ENCODE measurements around the gene NAPG. TPM values are rescaled to one million over a fixed set of nuclear protein-coding genes. Genes with fewer than 3 reads are reported as not detected.
A peak's percentile ranks its signal among the peaks of the same experiment; 100 is the strongest.
"Not testable (repeated sequence)": the region's sequence is repeated elsewhere in the genome, so short reads cannot be mapped to it uniquely, and the experiment has no call there.

The NAPG gene
- total RNA-seq, 1 donor from 2014 or later: 33.2 TPM

DNA sequence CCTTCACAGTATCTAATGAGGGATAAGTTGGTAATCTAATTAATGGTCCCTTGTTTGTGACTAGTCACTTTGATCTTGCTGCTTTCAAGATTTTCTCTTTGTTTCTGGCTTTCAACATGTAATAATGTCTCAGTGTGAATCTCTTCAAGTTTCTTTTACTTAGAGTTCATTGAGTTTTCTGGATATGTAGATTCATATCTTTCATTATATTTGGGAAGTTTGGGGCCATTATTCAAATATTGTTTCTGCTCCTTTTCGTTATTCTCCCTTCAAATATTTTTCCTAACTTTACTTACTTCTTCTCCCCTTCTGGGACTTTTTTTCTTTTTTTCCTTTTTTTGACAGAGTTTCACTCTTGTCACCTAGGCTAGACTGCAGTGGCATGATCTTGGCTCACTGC is 21.1 kb upstream of the NAPG start:
- H3K4me2 ChIP-seq (ENCODE audit: low read length): no peak overlapping the region
- Mint-ChIP-seq H3K9me3 (ENCODE audit: unreplicated experiment) (peaks cover 18% of the 10 kb centered on the region), H3K4me3 (ENCODE audit: unreplicated experiment) (no peak overlapping the region), H3K36me3 (ENCODE audit: low read depth, unreplicated experiment) (no peaks in the 10 kb centered on the region), H3K27me3 (ENCODE audit: low read depth, unreplicated experiment) (no peaks in the 10 kb centered on the region), H3K27ac (ENCODE audit: unreplicated experiment) (no peak overlapping the region), H3K4me1 (ENCODE audit: low read depth, unreplicated experiment) (no peaks in the 10 kb centered on the region)
- FAIRE-seq (no peak), DNase-seq (ENCODE audit: low read depth) (no peak)
- H3K27me3 ChIP-seq (ENCODE audit: insufficient read depth, low read length): no peaks in the 10 kb centered on the region
- H3K4me1 ChIP-seq (ENCODE audit: insufficient read depth, low read length): no peaks in the 10 kb centered on the region
- no peak overlapping the region for H3K4me3 ChIP-seq (ENCODE audit: insufficient read depth, low read depth, low read length)
- H3K9ac ChIP-seq (ENCODE audit: low read length): no peak overlapping the region
- no peak overlapping the region for H3K27ac ChIP-seq (ENCODE audit: low read depth, low read length)
- no peaks in the 10 kb centered on the region for H3K79me2 ChIP-seq (ENCODE audit: insufficient read depth, low read length)
- H3K36me3 ChIP-seq (ENCODE audit: insufficient read depth, low read length): no peaks in the 10 kb centered on the region
- H3K9me3 ChIP-seq (ENCODE audit: insufficient read depth, low read depth, low read length): peaks cover 8% of the 10 kb centered on the region
- TF ChIP-seq, protein P1, sequence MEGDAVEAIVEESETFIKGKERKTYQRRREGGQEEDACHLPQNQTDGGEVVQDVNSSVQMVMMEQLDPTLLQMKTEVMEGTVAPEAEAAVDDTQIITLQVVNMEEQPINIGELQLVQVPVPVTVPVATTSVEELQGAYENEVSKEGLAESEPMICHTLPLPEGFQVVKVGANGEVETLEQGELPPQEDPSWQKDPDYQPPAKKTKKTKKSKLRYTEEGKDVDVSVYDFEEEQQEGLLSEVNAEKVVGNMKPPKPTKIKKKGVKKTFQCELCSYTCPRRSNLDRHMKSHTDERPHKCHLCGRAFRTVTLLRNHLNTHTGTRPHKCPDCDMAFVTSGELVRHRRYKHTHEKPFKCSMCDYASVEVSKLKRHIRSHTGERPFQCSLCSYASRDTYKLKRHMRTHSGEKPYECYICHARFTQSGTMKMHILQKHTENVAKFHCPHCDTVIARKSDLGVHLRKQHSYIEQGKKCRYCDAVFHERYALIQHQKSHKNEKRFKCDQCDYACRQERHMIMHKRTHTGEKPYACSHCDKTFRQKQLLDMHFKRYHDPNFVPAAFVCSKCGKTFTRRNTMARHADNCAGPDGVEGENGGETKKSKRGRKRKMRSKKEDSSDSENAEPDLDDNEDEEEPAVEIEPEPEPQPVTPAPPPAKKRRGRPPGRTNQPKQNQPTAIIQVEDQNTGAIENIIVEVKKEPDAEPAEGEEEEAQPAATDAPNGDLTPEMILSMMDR (IDR thresholded peaks at IDR 0.05; ENCODE audit: insufficient read depth, low read depth, low read length): no peak
- no peak for TF ChIP-seq EZH2 (IDR thresholded peaks at IDR 0.05; ENCODE audit: insufficient read depth, low read length)
- no peaks in the 10 kb centered on the region for H4K20me1 ChIP-seq (ENCODE audit: insufficient read depth, low read length)
- no peak overlapping the region for H2AFZ ChIP-seq (ENCODE audit: low read depth, low read length)

DNA sequence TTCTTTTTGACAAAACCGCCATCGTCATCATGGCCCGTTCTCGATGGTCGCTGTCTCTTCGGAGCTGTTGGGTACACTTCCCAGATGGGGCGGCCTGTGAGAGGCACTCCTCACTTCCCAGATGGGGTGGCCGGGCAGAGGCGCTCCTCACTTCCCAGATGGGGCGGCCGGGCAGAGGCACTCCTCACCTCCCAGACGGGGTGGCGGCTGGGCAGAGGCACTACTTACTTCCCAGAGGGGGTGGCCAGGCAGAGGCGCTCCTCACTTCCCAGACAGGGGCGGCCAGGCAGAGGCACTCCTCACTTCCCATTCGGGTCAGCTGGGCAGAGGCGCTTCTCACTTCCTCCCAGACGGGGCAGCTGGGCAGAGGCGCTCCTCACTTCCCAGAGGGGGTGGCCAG is 19.9 kb upstream of the NAPG start:
- not testable (repeated sequence) for FAIRE-seq; H3K9ac ChIP-seq (ENCODE audit: low read length); H3K4me1 Mint-ChIP-seq (ENCODE audit: low read depth, unreplicated experiment); H3K4me3 ChIP-seq (ENCODE audit: insufficient read depth, low read depth, low read length); H3K4me3 Mint-ChIP-seq (ENCODE audit: unreplicated experiment); H3K9me3 ChIP-seq (ENCODE audit: insufficient read depth, low read depth, low read length); H3K27ac ChIP-seq (ENCODE audit: low read depth, low read length); H2AFZ ChIP-seq (ENCODE audit: low read depth, low read length); H3K4me1 ChIP-seq (ENCODE audit: insufficient read depth, low read length); H3K27ac Mint-ChIP-seq (ENCODE audit: unreplicated experiment); H4K20me1 ChIP-seq (ENCODE audit: insufficient read depth, low read length); H3K4me2 ChIP-seq (ENCODE audit: low read length); H3K36me3 Mint-ChIP-seq (ENCODE audit: low read depth, unreplicated experiment); H3K79me2 ChIP-seq (ENCODE audit: insufficient read depth, low read length); H3K27me3 Mint-ChIP-seq (ENCODE audit: low read depth, unreplicated experiment); H3K27me3 ChIP-seq (ENCODE audit: insufficient read depth, low read length); H3K36me3 ChIP-seq (ENCODE audit: insufficient read depth, low read length); DNase-seq (ENCODE audit: low read depth)
- H3K9me3 Mint-ChIP-seq (ENCODE audit: unreplicated experiment): peaks cover 18% of the 10 kb centered on the region

DNA sequence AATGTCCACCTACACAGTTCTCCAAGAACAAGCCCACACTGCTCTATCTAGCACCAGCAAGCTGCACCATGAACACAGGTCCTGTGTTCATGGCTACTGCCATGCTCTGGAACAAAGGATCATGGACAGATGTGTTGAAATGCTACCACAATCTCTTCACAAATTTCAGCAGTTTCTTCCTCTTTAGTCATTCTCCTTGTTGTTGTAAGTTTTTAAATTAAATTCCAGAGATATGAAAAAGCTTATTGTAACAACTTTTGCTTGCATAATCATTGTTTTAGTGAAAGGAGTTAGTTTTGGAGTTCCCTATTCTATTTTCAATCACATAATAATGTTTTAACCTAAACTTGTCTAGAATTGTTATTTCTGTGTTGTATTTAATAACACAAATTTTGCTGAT is 17.2 kb upstream of the NAPG start:
- peaks cover 17% of the 10 kb centered on the region for H3K27me3 Mint-ChIP-seq (ENCODE audit: low read depth, unreplicated experiment)

More for the DNA sequence above, 17.2 kb upstream of the NAPG start:
- H3K9me3 Mint-ChIP-seq (ENCODE audit: unreplicated experiment): peaks cover 18% of the 10 kb centered on the region
- Histone ChIP-seq H3K4me1 (ENCODE audit: insufficient read depth, low read length) (no peaks in the 10 kb centered on the region), H3K9me3 (ENCODE audit: insufficient read depth, low read depth, low read length) (peaks cover 8% of the 10 kb centered on the region), H3K36me3 (ENCODE audit: insufficient read depth, low read length) (no peaks in the 10 kb centered on the region), H3K27ac (ENCODE audit: low read depth, low read length) (no peak overlapping the region), H4K20me1 (ENCODE audit: insufficient read depth, low read length) (no peaks in the 10 kb centered on the region), H3K4me2 (ENCODE audit: low read length) (no peak overlapping the region), H3K27me3 (ENCODE audit: insufficient read depth, low read length) (no peaks in the 10 kb centered on the region), H3K4me3 (ENCODE audit: insufficient read depth, low read depth, low read length) (no peak overlapping the region), H3K9ac (ENCODE audit: low read length) (no peak overlapping the region), H2AFZ (ENCODE audit: low read depth, low read length) (no peak overlapping the region), H3K79me2 (ENCODE audit: insufficient read depth, low read length) (no peaks in the 10 kb centered on the region)
- no peaks in the 10 kb centered on the region for H3K36me3 Mint-ChIP-seq (ENCODE audit: low read depth, unreplicated experiment)
- H3K4me3 Mint-ChIP-seq (ENCODE audit: unreplicated experiment): peak overlapping the region; percentile 5
- no peak overlapping the region for H3K27ac Mint-ChIP-seq (ENCODE audit: unreplicated experiment)
- H3K4me1 Mint-ChIP-seq (ENCODE audit: low read depth, unreplicated experiment): no peaks in the 10 kb centered on the region
- FAIRE-seq (no peak), DNase-seq (ENCODE audit: low read depth) (no peak)
- no peak for TF ChIP-seq EZH2 (IDR thresholded peaks at IDR 0.05; ENCODE audit: insufficient read depth, low read length)
- TF ChIP-seq, protein P1 (IDR thresholded peaks at IDR 0.05; ENCODE audit: insufficient read depth, low read depth, low read length): no peak

All from astrocyte (in vitro differentiated cells and primary cell).